Effector memory CD4-positive, alpha-beta T cell (primary cell): ENCODE measurements around the gene ZNF148.

Experiments used
- DNase-seq, 3 donors: peaks; one replicate each; pipeline ENCODE4 v3.0.0-alpha.2; 2020
- H3K27ac ChIP-seq: 2 replicates; pipeline ENCODE4 v1.7.0; 2013; ENCODE audit warnings: mild to moderate bottlenecking, low read length, moderate library complexity; ENCODE audit not compliant: insufficient read depth, poor library complexity, severe bottlenecking
- H3K27me3 ChIP-seq: replicated peaks from 2 replicates; pipeline ENCODE4 v1.7.0; 2013; ENCODE audit warnings: mild to moderate bottlenecking, low read length; ENCODE audit not compliant: insufficient read depth, control insufficient read depth, poor library complexity, severe bottlenecking
- H3K36me3 ChIP-seq: 2 replicates; pipeline ENCODE4 v1.7.0; 2013; ENCODE audit warnings: mild to moderate bottlenecking, low read length, moderate library complexity; ENCODE audit not compliant: control insufficient read depth, insufficient read depth
- H3K4me1 ChIP-seq: 2 replicates; pipeline ENCODE4 v1.7.0; 2013; ENCODE audit warnings: low read length, mild to moderate bottlenecking; ENCODE audit not compliant: control insufficient read depth, insufficient read depth, poor library complexity, severe bottlenecking
- H3K4me3 ChIP-seq: 2 replicates; pipeline ENCODE4 v1.7.0; 2013; ENCODE audit warnings: low read length, low read depth, mild to moderate bottlenecking; ENCODE audit not compliant: insufficient read depth, poor library complexity, severe bottlenecking
- H3K9me3 ChIP-seq: 2 replicates; pipeline ENCODE4 v1.7.0; 2013; ENCODE audit warnings: mild to moderate bottlenecking, low read length, moderate library complexity; ENCODE audit not compliant: control insufficient read depth

The ZNF148 gene

GRCh38 chr3:125206934-125207333 is 168.2 kb downstream of the ZNF148 start:
- no peaks in the 10 kb centered on the region for H3K36me3 ChIP-seq
- no peaks in the 10 kb centered on the region for H3K9me3 ChIP-seq
- DNase-seq: no peak
- H3K4me3 ChIP-seq: no peak overlapping the region
- peaks cover 4% of the 10 kb centered on the region for H3K4me1 ChIP-seq
- peaks cover 11% of the 10 kb centered on the region for H3K27me3 ChIP-seq
- no peak overlapping the region for H3K27ac ChIP-seq

GRCh38 chr3:125203731-125204130 is 171.4 kb downstream of the ZNF148 start:
- H3K4me3 ChIP-seq: no peak overlapping the region
- no peak for DNase-seq
- no peaks in the 10 kb centered on the region for H3K36me3 ChIP-seq
- no peaks in the 10 kb centered on the region for H3K27me3 ChIP-seq
- H3K9me3 ChIP-seq: no peaks in the 10 kb centered on the region
- no peak overlapping the region for H3K27ac ChIP-seq
- no peaks in the 10 kb centered on the region for H3K4me1 ChIP-seq

GRCh38 chr3:125202197-125202596 is 172.9 kb downstream of the ZNF148 start:
- Histone ChIP-seq H3K4me1 (no peaks in the 10 kb centered on the region), H3K4me3 (no peak overlapping the region), H3K27me3 (no peaks in the 10 kb centered on the region), H3K27ac (no peak overlapping the region), H3K9me3 (no peaks in the 10 kb centered on the region), H3K36me3 (no peaks in the 10 kb centered on the region)
- no peak for DNase-seq

- Histone ChIP-seq H3K4me1 (no peaks in the 10 kb centered on the region), H3K36me3 (no peaks in the 10 kb centered on the region), H3K4me3 (no peak overlapping the region), H3K27ac (no peak overlapping the region), H3K27me3 (no peaks in the 10 kb centered on the region), H3K9me3 (no peaks in the 10 kb centered on the region)
- DNase-seq: no peak
Observed at GRCh38 chr3:125200731-125201139, 174.4 kb downstream of the ZNF148 start.

GRCh38 chr3:125194849-125195601 is 180.1 kb downstream of the ZNF148 start:
- Histone ChIP-seq H3K27me3 (no peaks in the 10 kb centered on the region), H3K27ac (no peak overlapping the region), H3K36me3 (no peaks in the 10 kb centered on the region), H3K4me1 (no peaks in the 10 kb centered on the region), H3K9me3 (no peaks in the 10 kb centered on the region), H3K4me3 (no peak overlapping the region)
- no peak for DNase-seq

- Histone ChIP-seq H3K4me3 (no peak overlapping the region), H3K27ac (no peak overlapping the region), H3K9me3 (no peaks in the 10 kb centered on the region), H3K27me3 (no peaks in the 10 kb centered on the region), H3K4me1 (no peaks in the 10 kb centered on the region), H3K36me3 (no peaks in the 10 kb centered on the region)
- DNase-seq: no peak
Observed at GRCh38 chr3:125194061-125194848, 180.9 kb downstream of the ZNF148 start.

- no peak overlapping the region for H3K27ac ChIP-seq
- H3K4me1 ChIP-seq: no peaks in the 10 kb centered on the region
- H3K27me3 ChIP-seq: no peaks in the 10 kb centered on the region
- H3K36me3 ChIP-seq: no peaks in the 10 kb centered on the region
- no peak for DNase-seq
- no peak overlapping the region for H3K4me3 ChIP-seq
- no peaks in the 10 kb centered on the region for H3K9me3 ChIP-seq
Observed at GRCh38 chr3:125192190-125193035, 182.7 kb downstream of the ZNF148 start.

GRCh38 chr3:125191730-125192129 is 183.4 kb downstream of the ZNF148 start:
- DNase-seq: no peak
- Histone ChIP-seq H3K27me3 (no peaks in the 10 kb centered on the region), H3K4me1 (no peaks in the 10 kb centered on the region), H3K36me3 (no peaks in the 10 kb centered on the region), H3K27ac (no peak overlapping the region), H3K4me3 (no peak overlapping the region), H3K9me3 (no peaks in the 10 kb centered on the region)

GRCh38 chr3:125191256-125191655 is 183.9 kb downstream of the ZNF148 start:
- no peaks in the 10 kb centered on the region for H3K36me3 ChIP-seq
- H3K27me3 ChIP-seq: no peaks in the 10 kb centered on the region
- no peaks in the 10 kb centered on the region for H3K9me3 ChIP-seq
- no peak overlapping the region for H3K4me3 ChIP-seq
- no peaks in the 10 kb centered on the region for H3K4me1 ChIP-seq
- DNase-seq: no peak
- no peak overlapping the region for H3K27ac ChIP-seq
